GM12891 (cell line): ENCODE data around the gene LCN6.

Experiments used
- POLR2A ChIP-seq: IDR thresholded peaks from 2 replicates; pipeline ENCODE4 v1.6.1; 2011; ENCODE audit warnings: low read depth, low read length, control low read depth
- POLR2AphosphoS5 ChIP-seq: IDR thresholded peaks from 2 replicates; pipeline ENCODE4 v1.6.1; 2011; ENCODE audit warnings: low read depth, low read length, control low read depth
- TAF1 ChIP-seq: IDR thresholded peaks from 2 replicates; pipeline ENCODE4 v1.6.1; 2011; ENCODE audit warnings: low read depth, low read length, control low read depth

- TF ChIP-seq POLR2AphosphoS5 = no peak
- no peak for TF ChIP-seq POLR2A
- TF ChIP-seq TAF1 = no peak
Observed at GRCh38 chr9:136762915-136763648, 14.8 kb upstream of the LCN6 start.
